ENCODE measurements around the gene TM9SF1.

- TF ChIP-seq EP300 (IDR thresholded peaks at IDR 0.05) (no peak), POLR2A (IDR thresholded peaks at IDR 0.05) (no peak), POLR2AphosphoS5 (IDR thresholded peaks at IDR 0.05) (no peak)
- TF ChIP-seq, protein P1, sequence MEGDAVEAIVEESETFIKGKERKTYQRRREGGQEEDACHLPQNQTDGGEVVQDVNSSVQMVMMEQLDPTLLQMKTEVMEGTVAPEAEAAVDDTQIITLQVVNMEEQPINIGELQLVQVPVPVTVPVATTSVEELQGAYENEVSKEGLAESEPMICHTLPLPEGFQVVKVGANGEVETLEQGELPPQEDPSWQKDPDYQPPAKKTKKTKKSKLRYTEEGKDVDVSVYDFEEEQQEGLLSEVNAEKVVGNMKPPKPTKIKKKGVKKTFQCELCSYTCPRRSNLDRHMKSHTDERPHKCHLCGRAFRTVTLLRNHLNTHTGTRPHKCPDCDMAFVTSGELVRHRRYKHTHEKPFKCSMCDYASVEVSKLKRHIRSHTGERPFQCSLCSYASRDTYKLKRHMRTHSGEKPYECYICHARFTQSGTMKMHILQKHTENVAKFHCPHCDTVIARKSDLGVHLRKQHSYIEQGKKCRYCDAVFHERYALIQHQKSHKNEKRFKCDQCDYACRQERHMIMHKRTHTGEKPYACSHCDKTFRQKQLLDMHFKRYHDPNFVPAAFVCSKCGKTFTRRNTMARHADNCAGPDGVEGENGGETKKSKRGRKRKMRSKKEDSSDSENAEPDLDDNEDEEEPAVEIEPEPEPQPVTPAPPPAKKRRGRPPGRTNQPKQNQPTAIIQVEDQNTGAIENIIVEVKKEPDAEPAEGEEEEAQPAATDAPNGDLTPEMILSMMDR (IDR thresholded peaks at IDR 0.05), result no peak
Observed at GRCh38 chr14:24176599-24176998, 18.6 kb downstream of the TM9SF1 start.

All from suprapubic skin (tissue), 4 donors.